ENCODE measurements around the gene CLRN3.

The CLRN3 gene

DNA sequence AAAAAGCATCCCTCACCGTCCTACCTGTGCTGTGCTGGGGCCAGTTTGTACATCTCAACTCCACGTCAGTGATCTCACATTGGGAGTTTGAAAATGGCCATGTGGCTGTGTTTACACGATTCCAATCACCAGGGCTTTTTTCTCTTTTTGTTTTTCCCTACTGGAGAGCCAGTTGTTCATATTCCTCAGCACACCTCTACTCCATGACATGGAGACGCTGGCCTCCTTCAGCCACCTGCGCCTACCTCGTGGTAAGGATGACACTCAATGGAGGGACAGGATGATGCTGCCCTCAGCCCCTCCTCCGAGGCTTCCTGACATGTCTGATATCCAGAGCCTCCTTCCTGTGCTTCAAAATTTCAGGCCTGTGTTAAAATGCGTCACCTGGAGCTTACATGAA is 10.3 kb downstream of the CLRN3 start:
- DNase-seq: no peak
- in situ Hi-C loops (cut with HindIII; ENCODE audit: low pct_ligation_motif_present, low pct_unique_long_range_greater_than_20kb, low sequenced_read_pairs): no loop called here

DNA sequence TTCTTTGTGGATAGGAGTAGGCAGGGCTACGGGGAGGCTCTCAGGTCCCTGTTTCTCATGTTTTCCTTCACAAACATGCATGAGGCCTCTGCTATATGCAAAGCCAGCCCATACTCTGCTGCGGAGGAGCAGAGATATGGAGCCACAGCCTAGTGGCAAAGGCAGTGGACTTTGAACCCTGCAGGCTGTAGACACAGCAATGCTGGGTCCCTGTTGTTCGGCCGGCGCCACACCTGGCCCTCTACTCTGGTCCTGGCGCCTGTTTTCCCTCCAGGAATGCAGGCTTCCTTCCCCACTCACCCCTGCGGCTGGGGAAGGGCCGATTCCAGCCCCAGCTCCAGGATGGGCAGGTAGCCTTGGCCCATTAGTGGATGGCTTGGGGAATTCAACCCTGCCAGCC is 11.5 kb downstream of the CLRN3 start:
- no peak for DNase-seq
- in situ Hi-C loops (cut with HindIII; ENCODE audit: low pct_ligation_motif_present, low pct_unique_long_range_greater_than_20kb, low sequenced_read_pairs): no loop called here

DNA sequence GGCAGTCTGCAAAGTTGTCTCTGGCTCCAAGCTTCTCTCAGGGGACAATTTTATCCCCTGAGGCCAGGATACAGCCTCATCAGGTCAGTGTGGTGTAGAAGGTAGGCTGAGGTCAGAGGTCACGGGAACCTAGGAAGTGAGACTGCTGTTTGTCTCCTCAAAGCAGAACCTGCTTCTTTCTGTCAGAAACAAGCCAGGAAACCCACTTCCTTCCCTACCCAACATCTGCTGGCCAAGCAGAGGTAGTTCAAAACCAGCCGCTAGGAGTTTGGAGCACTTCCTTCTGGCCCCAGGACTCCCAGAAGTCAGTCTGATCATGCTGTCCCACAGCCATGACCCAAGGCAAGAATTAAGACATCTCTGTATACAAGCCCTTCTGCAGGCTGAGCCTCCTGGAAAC is 12.2 kb downstream of the CLRN3 start:
- DNase-seq: no peak
- in situ Hi-C loops (cut with HindIII; ENCODE audit: low pct_ligation_motif_present, low pct_unique_long_range_greater_than_20kb, low sequenced_read_pairs): no loop called here

DNA sequence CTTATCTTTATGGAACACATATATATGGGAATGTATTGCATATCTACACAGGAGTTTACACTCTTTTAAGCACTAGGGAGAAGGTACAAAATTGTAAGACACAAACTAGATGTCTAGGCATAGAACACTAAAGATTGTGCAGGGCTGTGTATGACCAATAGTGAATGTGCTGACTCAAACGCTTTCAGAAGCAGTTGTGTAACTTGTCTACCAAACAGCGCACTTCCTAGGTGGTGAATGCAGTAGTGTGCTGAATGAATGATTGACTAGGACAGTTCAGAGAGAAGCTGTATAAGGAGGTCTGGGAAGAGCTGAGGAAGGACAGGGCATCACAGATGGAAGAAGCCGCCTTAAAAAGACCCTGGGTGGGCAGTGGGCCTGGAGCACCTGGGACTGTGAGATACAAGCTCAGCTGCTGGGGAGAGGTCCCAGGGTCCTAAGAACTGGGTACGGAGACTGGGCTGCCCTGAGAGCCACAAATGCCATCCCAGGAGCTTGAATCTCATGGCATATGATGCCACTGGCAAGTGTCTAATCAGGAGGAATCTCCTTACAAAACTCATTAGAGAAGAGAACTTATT is 14.2 kb downstream of the CLRN3 start:
- no peak for DNase-seq
- in situ Hi-C loops (cut with HindIII; ENCODE audit: low pct_ligation_motif_present, low pct_unique_long_range_greater_than_20kb, low sequenced_read_pairs): no loop called here

DNA sequence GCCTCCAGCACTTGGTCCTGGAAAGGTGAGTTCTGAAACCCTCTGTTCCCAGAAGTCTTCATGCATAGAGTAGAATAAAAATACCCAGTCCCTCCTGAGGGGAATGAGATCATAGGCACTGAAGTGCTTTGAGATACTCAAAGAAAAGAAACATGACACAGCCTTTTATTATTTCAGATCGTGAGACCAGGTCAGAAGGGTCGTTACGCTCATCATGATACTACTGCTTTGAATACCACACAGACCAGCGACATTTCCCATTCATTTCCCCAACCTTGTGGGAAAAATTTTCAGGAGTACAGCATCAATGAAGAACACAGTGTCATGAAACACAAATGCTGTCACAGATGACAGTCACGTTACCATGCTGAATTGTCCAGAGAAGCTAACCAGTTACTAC is 15.0 kb downstream of the CLRN3 start:
- DNase-seq: no peak
- in situ Hi-C loops (cut with HindIII; ENCODE audit: low pct_ligation_motif_present, low pct_unique_long_range_greater_than_20kb, low sequenced_read_pairs): no loop called here

DNA sequence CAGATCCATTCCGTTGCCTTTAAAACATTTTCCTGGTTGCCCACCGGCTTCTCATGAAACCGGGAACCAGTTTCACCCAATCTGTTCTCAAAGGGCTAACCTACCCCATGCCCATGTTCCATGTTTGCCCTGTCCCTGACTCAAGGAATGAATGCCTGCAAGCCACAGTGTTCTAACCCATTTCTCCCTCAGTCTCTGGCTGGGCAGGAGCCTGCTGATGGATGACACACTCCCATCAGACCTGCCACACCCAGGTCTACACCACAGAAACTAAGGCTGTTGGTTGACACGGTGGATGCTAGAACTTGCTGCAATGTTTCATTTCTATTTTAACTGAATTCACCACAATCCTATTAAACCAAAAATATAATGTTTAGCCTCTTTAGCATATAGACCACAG is 15.6 kb downstream of the CLRN3 start:
- DNase-seq: no peak
- in situ Hi-C loops (cut with HindIII; ENCODE audit: low pct_ligation_motif_present, low pct_unique_long_range_greater_than_20kb, low sequenced_read_pairs): no loop called here

DNA sequence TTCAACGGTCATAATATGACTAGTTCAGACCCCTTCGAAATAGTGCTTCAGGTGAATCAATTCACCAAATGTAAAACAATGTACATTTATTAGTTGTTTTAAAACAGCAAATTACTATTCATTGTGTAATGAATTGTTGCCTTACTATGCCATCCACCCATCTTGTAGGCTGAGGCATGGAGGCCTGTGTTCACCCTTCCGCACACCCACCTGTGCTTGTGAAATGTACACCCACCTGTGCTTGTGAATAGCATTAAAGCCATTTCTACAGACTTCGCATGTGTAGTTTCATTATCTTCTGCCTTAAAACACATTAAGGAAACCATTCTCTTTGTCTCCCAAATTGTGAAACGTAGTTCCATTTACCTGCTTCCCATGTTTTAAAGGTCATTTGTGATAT is 16.8 kb downstream of the CLRN3 start:
- in situ Hi-C loops (cut with HindIII; ENCODE audit: low pct_ligation_motif_present, low pct_unique_long_range_greater_than_20kb, low sequenced_read_pairs): no loop called here
- no peak for DNase-seq

DNA sequence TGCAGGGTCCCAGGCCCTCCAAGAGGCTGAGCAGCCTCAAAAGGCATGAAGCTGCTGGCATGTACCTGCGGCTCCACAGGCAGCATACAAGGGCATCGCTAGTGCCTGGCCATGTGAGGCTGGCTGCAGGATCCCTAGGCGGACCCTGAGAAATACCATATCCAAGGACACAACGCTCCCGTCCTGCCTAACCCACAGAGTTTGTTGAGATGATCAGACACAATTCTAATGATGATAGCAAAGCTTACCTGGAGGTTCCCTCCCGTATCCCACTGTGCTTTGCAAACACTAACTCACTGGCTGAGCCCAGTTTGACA is 17.3 kb downstream of the CLRN3 start:
- in situ Hi-C loops (cut with HindIII; ENCODE audit: low pct_ligation_motif_present, low pct_unique_long_range_greater_than_20kb, low sequenced_read_pairs): no loop called here
- no peak for DNase-seq

DNA sequence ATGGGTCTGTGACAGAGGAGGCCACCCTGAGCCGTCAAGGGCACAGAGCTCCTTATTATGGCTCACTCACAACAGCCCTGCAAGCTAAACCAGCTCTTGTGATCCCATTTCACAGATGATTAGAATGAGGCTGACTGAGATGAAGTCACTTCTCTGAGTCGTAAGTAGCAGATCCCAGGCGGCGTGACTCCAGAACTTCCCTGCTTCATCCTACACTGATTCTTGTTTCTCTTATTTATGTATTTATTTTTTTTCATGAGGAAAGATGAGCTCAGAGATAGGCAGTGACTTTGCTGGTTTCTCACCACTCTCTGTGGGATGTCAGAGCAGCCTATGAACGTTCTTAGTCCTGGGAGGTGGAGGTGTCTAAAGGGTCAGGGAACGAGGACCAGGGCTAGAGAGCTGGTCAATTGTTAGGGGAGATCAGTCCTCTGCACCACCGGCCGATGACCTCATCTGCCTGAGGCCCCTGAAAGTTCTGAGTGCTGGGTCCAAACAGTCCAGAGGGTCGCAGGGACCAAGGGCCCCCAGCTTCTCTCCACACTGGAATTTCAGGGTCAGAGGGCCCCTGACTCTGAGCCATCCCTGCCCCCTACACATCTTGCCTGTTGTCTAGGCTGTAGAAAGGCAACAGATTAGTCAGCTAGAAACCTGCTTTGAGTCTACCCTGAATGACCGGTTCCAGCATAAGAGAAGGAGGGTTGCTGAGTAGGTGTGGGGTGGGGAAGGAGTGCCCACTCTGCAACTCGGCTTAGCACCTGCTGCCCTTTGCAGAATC is 17.9 kb downstream of the CLRN3 start:
- DNase-seq: no peak
- in situ Hi-C loops (cut with HindIII; ENCODE audit: low pct_ligation_motif_present, low pct_unique_long_range_greater_than_20kb, low sequenced_read_pairs): no loop called here

DNA sequence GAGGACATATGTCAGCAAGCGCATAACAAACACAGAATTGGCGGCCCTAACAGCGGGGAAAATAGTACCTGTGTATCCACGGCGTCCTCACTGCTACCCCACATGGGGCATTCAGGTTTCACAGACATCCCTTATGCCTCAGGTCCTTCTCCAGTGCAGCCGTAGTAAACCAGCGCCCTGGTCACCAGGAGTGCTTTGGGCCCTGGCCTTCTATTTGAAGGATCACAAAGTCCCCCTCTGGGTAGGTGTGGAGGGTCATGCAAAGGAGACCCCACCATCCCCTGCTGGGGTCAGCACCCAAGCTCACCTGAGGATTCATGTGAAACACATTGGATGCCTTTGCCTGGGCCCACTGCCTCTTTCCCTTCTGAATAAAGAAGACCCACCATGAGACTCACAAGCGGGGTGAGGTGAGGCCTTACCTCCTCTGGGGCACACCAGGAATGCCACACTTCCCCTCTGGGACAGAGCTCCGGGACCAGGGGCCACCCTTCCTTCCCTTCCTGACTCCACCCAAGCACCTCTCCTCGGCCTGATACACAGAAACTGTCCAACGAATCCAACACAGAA is 18.8 kb downstream of the CLRN3 start:
- no peak for DNase-seq
- in situ Hi-C loops (cut with HindIII; ENCODE audit: low pct_ligation_motif_present, low pct_unique_long_range_greater_than_20kb, low sequenced_read_pairs): no loop called here

DNA sequence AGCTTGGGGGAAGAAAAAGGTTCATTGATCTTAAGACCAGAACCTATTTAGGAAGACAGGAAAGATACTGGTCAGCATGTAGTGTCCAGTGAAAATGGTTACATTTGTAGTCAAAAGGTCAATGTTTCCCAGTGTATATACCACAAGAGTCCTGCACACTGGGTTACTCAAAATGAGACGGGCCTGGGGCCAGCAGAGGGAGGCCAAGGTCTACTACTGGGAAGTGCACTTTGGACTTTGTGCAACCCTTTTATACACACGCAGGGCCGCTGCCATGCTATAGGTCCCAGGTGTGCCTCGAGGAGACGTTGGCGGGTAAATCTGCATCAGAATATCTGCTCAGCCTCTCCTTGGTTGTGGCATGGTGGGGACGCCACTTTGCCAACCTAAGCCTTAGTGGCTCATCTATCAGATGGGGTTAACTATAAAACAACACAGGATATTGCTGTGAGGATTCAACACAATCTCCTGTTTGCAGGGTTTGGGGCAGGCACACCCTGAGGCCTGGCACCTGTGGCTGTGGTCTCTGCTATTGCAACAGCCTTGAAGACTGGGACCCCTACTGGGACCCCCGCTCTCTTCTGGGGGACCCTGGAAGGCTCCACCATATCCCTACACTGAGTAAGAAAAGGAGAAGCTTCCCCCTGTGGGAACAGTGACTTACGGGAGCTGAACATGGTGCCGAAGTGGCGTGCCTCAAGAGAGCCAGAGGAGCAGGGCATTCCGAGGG is 19.7 kb downstream of the CLRN3 start:
- in situ Hi-C loops (cut with HindIII; ENCODE audit: low pct_ligation_motif_present, low pct_unique_long_range_greater_than_20kb, low sequenced_read_pairs): no loop called here

DNA sequence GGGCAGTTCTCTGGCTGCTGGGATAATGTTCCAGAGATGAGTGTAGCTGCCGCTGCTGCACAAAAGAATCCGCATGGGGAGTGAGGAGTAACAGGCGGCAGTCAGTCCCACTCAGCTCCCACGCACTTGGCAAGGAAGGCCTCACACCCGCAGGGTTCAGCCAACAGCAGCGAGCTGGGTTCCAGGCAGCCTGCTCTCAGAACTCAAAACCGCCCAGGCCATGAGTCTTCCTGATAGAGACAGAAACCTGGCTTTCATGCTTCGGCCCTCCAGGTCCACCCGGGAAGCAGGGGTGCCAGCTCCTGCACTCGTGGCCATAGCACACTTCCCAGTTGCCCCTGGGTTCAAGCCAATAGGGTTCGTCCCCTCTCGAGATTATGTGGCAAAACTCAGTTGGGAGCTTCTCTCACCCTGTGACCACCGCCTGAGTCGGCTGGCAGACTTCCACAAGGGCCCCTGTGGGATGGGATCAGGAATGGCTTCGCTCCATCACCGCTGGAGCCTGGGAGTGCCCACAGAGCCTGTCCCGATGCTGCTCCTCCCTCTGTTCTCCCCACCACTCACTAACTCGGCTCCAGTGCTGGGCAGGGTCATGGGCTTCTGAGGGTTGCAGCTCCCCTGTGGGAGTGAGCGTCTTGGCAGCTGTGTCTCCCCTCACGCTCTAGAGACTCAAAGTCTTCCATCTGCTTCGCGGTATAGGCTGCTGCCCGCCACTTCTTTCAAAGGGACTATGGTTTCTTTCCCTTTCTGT is 20.6 kb downstream of the CLRN3 start:
- in situ Hi-C loops (cut with HindIII; ENCODE audit: low pct_ligation_motif_present, low pct_unique_long_range_greater_than_20kb, low sequenced_read_pairs): no loop called here
- no peak for DNase-seq

More for the DNA sequence above, 19.7 kb downstream of the CLRN3 start:
- peak; percentile 32 for DNase-seq

DNA sequence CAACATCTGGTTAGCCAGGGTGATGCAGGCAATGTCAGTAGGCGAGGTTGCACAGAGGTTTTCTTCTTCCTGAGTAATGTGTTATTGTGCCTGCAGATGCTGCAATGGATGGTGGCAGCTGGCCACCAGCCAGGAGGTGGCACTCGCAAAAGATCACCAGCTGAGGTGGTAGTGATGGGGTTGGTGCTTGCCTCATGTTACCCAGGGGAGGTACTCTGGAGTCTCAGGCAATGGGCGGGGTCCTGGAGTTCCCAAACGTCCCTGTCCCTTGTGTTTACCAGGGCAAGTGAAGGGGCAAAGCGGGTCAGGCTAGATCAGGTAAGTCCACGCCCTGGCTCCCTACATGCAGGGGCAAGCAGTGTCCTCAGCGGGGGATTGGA is 21.1 kb downstream of the CLRN3 start:
- in situ Hi-C loops (cut with HindIII; ENCODE audit: low pct_ligation_motif_present, low pct_unique_long_range_greater_than_20kb, low sequenced_read_pairs): no loop called here
- no peak for DNase-seq

DNA sequence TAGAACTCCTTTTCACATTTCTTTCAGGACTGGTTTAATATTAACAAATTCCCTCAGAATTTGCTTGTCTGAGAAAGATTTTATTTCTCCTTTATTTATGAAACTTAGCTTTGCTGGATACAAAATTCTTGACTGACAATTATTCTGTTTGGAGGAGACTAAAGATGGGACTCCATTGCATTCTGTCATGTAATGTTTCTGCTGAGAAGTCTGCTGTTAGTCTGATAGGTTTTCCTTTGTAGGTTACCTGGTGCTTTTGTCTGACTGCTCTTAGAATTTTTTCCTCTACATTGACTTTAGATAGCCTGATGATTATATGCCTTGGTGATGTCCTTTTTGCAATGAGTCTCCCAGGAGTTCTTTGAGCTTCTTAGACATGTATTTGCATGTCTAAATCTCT is 23.4 kb downstream of the CLRN3 start:
- DNase-seq: no peak
- in situ Hi-C loops (cut with HindIII; ENCODE audit: low pct_ligation_motif_present, low pct_unique_long_range_greater_than_20kb, low sequenced_read_pairs): no loop called here

DNA sequence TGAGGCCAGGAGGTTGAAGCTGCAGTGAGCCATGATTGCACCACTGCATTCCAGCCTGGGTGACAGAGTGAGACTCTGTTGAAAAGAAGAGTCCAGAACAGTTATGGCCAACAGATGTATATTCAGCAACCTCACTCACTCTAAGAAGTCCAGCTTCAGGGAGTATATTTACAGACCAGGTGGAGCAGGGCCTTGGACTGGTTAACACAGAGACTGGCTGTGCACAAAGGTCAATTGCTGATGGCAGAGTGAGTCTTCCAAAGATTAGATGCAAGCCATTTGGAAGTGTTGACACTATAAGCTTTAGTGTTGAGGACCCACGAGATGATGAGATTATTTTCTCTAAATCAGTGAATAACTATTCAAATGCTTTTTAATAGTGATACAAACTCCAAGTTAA is 24.9 kb downstream of the CLRN3 start:
- in situ Hi-C loops (cut with HindIII; ENCODE audit: low pct_ligation_motif_present, low pct_unique_long_range_greater_than_20kb, low sequenced_read_pairs): no loop called here

DNA sequence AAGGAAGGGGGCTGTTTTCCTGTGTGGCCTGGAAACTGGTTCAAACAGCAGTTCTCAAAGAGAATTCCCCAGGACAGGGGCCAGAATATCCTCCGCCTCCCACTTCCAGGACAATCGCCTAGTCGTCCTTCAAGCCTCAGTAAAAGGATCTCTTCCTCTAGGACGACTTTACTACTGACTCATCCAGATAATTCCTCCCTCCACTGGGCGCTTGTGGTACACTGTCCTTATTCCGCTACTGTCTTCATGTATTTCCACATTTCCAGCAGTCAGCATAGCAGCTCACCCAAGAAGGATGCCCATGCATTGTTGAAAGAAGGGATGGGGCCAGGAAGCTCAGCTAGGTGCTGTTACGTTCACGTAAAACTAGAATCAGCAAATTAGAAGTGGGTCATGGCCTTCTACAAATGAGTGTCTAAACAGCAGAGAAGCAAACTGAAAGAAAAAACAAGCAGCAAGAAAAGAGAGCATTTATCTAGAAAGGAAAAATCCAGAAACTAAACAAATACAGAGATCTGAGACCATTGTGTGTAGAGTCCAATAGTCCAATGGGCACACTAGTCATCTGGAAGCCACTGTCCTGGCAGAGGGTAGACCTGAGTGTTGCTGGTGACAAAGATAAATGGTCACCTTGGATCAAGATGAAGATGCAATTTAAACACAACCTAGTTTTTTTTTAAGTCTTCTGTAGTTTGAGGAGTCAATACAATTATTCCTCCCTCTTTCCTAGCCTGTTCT is 26.3 kb downstream of the CLRN3 start:
- in situ Hi-C loops (cut with HindIII; ENCODE audit: low pct_ligation_motif_present, low pct_unique_long_range_greater_than_20kb, low sequenced_read_pairs): no loop called here
- no peak for DNase-seq

More for the DNA sequence above, 24.9 kb downstream of the CLRN3 start:
- DNase-seq: no peak

DNA sequence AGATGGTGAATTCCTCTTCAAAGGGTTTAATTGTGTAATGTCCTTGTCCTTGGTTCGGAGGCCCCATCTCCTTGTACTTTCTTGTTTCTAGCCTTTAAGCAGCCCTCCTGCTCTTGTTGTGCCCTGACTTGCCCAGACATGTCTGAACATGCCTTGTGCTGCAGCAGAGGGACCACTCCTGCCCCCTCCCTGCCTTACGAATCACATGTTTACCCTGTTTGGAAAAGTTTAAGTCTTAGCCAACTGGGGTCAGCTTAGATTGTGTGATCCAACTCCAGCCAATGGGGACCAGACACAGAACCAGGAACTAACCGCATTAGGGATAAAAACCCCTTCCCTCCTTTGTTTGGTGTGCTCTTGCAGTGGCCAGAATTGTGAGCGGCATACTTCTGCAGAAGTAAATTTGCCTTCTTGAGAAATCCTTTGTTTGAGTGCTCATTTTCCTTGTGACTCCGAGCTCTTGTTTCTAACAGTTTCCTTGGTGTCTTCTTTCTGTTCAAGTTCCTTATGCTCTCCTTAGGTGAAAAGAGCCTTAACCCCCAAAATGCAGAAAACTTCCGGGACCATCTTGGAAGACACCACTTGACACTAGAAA is 29.4 kb downstream of the CLRN3 start:
- peak; percentile 10 for DNase-seq
- in situ Hi-C loops (cut with HindIII; ENCODE audit: low pct_ligation_motif_present, low pct_unique_long_range_greater_than_20kb, low sequenced_read_pairs): no loop called here

DNA sequence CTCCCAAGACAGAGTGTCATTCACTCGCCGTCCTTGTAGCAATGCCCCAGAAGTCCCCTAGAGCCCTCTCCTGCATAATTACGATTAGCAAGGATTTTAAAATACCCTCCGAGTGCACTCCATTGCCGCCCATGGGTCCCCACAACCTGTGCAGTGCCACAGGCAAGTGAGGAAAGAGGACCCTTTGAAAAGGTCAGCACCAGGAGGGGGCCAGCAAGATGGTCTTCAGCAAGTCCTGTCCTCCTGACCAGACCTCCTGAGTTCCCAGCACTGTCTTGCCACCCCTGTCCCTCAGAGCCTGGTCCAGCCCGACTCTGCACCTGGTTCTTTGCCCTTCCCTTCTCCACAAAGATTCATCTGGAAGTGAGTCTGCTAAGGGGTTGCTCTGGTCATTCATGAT is 32.1 kb downstream of the CLRN3 start:
- no peak for DNase-seq
- in situ Hi-C loops (cut with HindIII; ENCODE audit: low pct_ligation_motif_present, low pct_unique_long_range_greater_than_20kb, low sequenced_read_pairs): no loop called here

Measured in ACHN (cell line).